DOHH2 (cell line): ENCODE data around the gene HOXA13.

ENCODE experiments used
- H3F3A ChIP-seq: fragments of 200-600 bp; sonication (generic), shearing (Covaris generic); 2 replicates; pipeline ENCODE4 v1.6.0; 2016; ENCODE audit warnings: antibody characterized with exemption, mild to moderate bottlenecking; ENCODE audit not compliant: control insufficient read depth, insufficient read depth
- H3K27ac ChIP-seq: fragments of 200-600 bp; sonication (generic); 2 replicates; pipeline ENCODE4 v1.5.1; 2014; ENCODE audit warnings: low read depth, mild to moderate bottlenecking, low read length, moderate library complexity
- H3K27me3 ChIP-seq: fragments of 200-600 bp; sonication (generic); 2 replicates; pipeline ENCODE4 v1.6.1; 2014; ENCODE audit warnings: mild to moderate bottlenecking, low read length, mixed read lengths; ENCODE audit not compliant: control insufficient read depth
- H3K36me3 ChIP-seq: fragments of 200-600 bp; sonication (generic); 2 replicates; pipeline ENCODE4 v1.6.1; 2014; ENCODE audit warnings: mild to moderate bottlenecking, low read length, moderate library complexity, mixed read lengths; ENCODE audit not compliant: control insufficient read depth
- H3K4me1 ChIP-seq: fragments of 200-600 bp; sonication (generic); 2 replicates; pipeline ENCODE4 v1.6.1; 2014; ENCODE audit warnings: mild to moderate bottlenecking, low read length, mixed read lengths; ENCODE audit not compliant: control insufficient read depth
- H3K4me2 ChIP-seq: fragments of 200-600 bp; sonication (generic); 2 replicates; pipeline ENCODE4 v1.6.0; 2014; ENCODE audit warnings: mild to moderate bottlenecking, low read length, moderate library complexity
- H3K4me3 ChIP-seq: fragments of 200-600 bp; sonication (generic); 2 replicates; pipeline ENCODE4 v1.5.1; 2014; ENCODE audit warnings: mild to moderate bottlenecking, low read length, mixed read lengths
- H3K79me2 ChIP-seq: fragments of 200-600 bp; sonication (generic); 2 replicates; pipeline ENCODE4 v1.6.1; 2014; ENCODE audit warnings: mild to moderate bottlenecking, low read length, mixed read lengths; ENCODE audit not compliant: control insufficient read depth
- H3K9me2 ChIP-seq: fragments of 200-600 bp; sonication (generic); replicated peaks from 2 replicates; pipeline ENCODE4 v1.6.1; 2014; ENCODE audit warnings: mild to moderate bottlenecking, low read length, mixed read lengths; ENCODE audit not compliant: control insufficient read depth
- H3K9me3 ChIP-seq: fragments of 200-600 bp; sonication (generic); 2 replicates; pipeline ENCODE4 v1.6.1; 2014; ENCODE audit warnings: antibody characterized with exemption, low read length, mixed read lengths; ENCODE audit not compliant: control insufficient read depth, insufficient read depth
- H4K20me1 ChIP-seq: fragments of 200-600 bp; sonication (generic); 2 replicates; pipeline ENCODE4 v1.6.0; 2014; ENCODE audit warnings: low read depth, mild to moderate bottlenecking, antibody characterized with exemption, low read length, moderate library complexity; ENCODE audit not compliant: control insufficient read depth, insufficient read depth
- CTCF ChIP-seq: fragments of 200-600 bp; sonication (generic); IDR thresholded peaks from one replicate; pipeline ENCODE4 v1.5.1; 2014; ENCODE audit warnings: antibody characterized with exemption, mild to moderate bottlenecking, low read depth, low read length; ENCODE audit not compliant: poor library complexity, severe bottlenecking
- EZH2phosphoT487 ChIP-seq: fragments of 200-600 bp; sonication (generic); IDR thresholded peaks from 2 replicates; pipeline ENCODE4 v1.6.1; 2017; ENCODE audit warnings: borderline replicate concordance, mild to moderate bottlenecking, antibody characterized with exemption, low read length, moderate library complexity, mixed read lengths

The HOXA13 gene

GRCh38 chr7:27220440-27220955, 20.6 kb upstream of the HOXA13 start:
- H3F3A ChIP-seq = no peaks in the 10 kb centered on the region
- H3K9me2 ChIP-seq = no peaks in the 10 kb centered on the region
- no peaks in the 10 kb centered on the region for H3K79me2 ChIP-seq
- peak overlapping the region; percentile 27; the same call in 1 of the 2 replicates for H3K4me2 ChIP-seq
- H3K36me3 ChIP-seq = no peaks in the 10 kb centered on the region
- H3K27me3 ChIP-seq = peaks cover 71% of the 10 kb centered on the region
- H3K27ac ChIP-seq = no peak overlapping the region
- H3K9me3 ChIP-seq = no peaks in the 10 kb centered on the region
- TF ChIP-seq CTCF (no peak), EZH2phosphoT487 (peak; percentile 99)
- no peaks in the 10 kb centered on the region for H4K20me1 ChIP-seq
- H3K4me1 ChIP-seq = peaks cover 6% of the 10 kb centered on the region; the same call in 1 of the 2 replicates
- H3K4me3 ChIP-seq = no peak overlapping the region

- H4K20me1 ChIP-seq = no peaks in the 10 kb centered on the region
- no peaks in the 10 kb centered on the region for H3K9me3 ChIP-seq
- TF ChIP-seq CTCF = no peak
- no peak overlapping the region for H3K4me3 ChIP-seq
- no peak overlapping the region for H3K4me2 ChIP-seq
- H3K79me2 ChIP-seq = no peaks in the 10 kb centered on the region
- peaks cover 6% of the 10 kb centered on the region; the same call in 1 of the 2 replicates for H3K4me1 ChIP-seq
- no peak overlapping the region for H3K27ac ChIP-seq
- H3K27me3 ChIP-seq = peaks cover 73% of the 10 kb centered on the region
- no peaks in the 10 kb centered on the region for H3K9me2 ChIP-seq
- no peaks in the 10 kb centered on the region for H3K36me3 ChIP-seq
- H3F3A ChIP-seq = no peaks in the 10 kb centered on the region
These were observed 19.9 kb upstream of the HOXA13 start for GRCh38 chr7:27219821-27220220.

GRCh38 chr7:27217951-27218350, 18.1 kb upstream of the HOXA13 start:
- Histone ChIP-seq H3K4me2 (no peak overlapping the region), H3K9me2 (no peaks in the 10 kb centered on the region), H3K79me2 (no peaks in the 10 kb centered on the region), H3K9me3 (no peaks in the 10 kb centered on the region), H3K4me3 (no peak overlapping the region), H3K27ac (no peak overlapping the region), H3K27me3 (peaks cover 64% of the 10 kb centered on the region), H3K4me1 (peaks cover 6% of the 10 kb centered on the region; the same call in 1 of the 2 replicates), H3F3A (no peaks in the 10 kb centered on the region), H3K36me3 (no peaks in the 10 kb centered on the region), H4K20me1 (no peaks in the 10 kb centered on the region)
- TF ChIP-seq EZH2phosphoT487 (no peak), CTCF (no peak)
